GM18499 (cell line): ENCODE results near the gene TUBA1C.
"Not testable (repeated sequence)": the region's sequence is repeated elsewhere in the genome, so short reads cannot be mapped to it uniquely, and the experiment has no call there.

Experiments used
- ATAC-seq: cut with Tn5 transposase; IDR thresholded peaks from one replicate; pipeline ENCODE4 v1.9.1; 2021; ENCODE audit warnings: moderate number of reproducible peaks; ENCODE audit not compliant: insufficient read depth, unreplicated experiment

The TUBA1C gene

GRCh38 chr12:49282302-49282701 is 17.4 kb downstream of the TUBA1C start:
- ATAC-seq, result no peak

- ATAC-seq, result not testable (repeated sequence)
These were observed 18.0 kb downstream of the TUBA1C start for GRCh38 chr12:49282740-49283375.

- ATAC-seq, result no peak
These were observed 18.9 kb downstream of the TUBA1C start for GRCh38 chr12:49283541-49284429.

- ATAC-seq, result no peak
These were observed 19.8 kb downstream of the TUBA1C start for GRCh38 chr12:49284672-49285071.

GRCh38 chr12:49287876-49288275 is 23.0 kb downstream of the TUBA1C start:
- ATAC-seq, result no peak

GRCh38 chr12:49288412-49288853 is 23.6 kb downstream of the TUBA1C start:
- no peak for ATAC-seq

- ATAC-seq, result no peak
These were observed 24.2 kb downstream of the TUBA1C start for GRCh38 chr12:49288922-49289555.

- no peak for ATAC-seq
These were observed 27.8 kb downstream of the TUBA1C start for GRCh38 chr12:49292729-49293055.

- ATAC-seq, result no peak
These were observed 28.4 kb downstream of the TUBA1C start for GRCh38 chr12:49293056-49293956.

GRCh38 chr12:49294086-49294803 is 29.4 kb downstream of the TUBA1C start:
- no peak for ATAC-seq

GRCh38 chr12:49294804-49295081 is 29.9 kb downstream of the TUBA1C start:
- no peak for ATAC-seq

- ATAC-seq, result no peak
These were observed 30.4 kb downstream of the TUBA1C start, which contains the start of gene PRPH for GRCh38 chr12:49295082-49295936. Gene PRPH, plus strand, starts transcription at chr12:49295147. Its CDS starts 54 bp downstream, at chr12:49295201.

- ATAC-seq, result no peak
These were observed 31.4 kb downstream of the TUBA1C start for GRCh38 chr12:49296034-49296835.

GRCh38 chr12:49296836-49297694 is 32.2 kb downstream of the TUBA1C start:
- no peak for ATAC-seq

GRCh38 chr12:49297695-49298060 is 32.8 kb downstream of the TUBA1C start:
- no peak for ATAC-seq

- no peak for ATAC-seq
These were observed 33.3 kb downstream of the TUBA1C start for GRCh38 chr12:49298160-49298559.

GRCh38 chr12:49301760-49302159 is 36.9 kb downstream of the TUBA1C start:
- no peak for ATAC-seq
